GM20000 (cell line): ENCODE data around the gene AGAP3.

Experiments
- DNase-seq: peaks from one replicate; pipeline ENCODE4 v3.0.0; 2012; ENCODE audit warnings: low spot score
- CTCF ChIP-seq: IDR thresholded peaks from 2 replicates; pipeline ENCODE4 v1.5.1; 2012; ENCODE audit warnings: mild to moderate bottlenecking, control low read depth; ENCODE audit errors: extremely low read depth, missing control alignments

AGAP3 gene

GRCh38 chr7:151152643-151153513 is 66.6 kb downstream of the AGAP3 start:
- no peak for DNase-seq
- no peak for TF ChIP-seq CTCF

DNA sequence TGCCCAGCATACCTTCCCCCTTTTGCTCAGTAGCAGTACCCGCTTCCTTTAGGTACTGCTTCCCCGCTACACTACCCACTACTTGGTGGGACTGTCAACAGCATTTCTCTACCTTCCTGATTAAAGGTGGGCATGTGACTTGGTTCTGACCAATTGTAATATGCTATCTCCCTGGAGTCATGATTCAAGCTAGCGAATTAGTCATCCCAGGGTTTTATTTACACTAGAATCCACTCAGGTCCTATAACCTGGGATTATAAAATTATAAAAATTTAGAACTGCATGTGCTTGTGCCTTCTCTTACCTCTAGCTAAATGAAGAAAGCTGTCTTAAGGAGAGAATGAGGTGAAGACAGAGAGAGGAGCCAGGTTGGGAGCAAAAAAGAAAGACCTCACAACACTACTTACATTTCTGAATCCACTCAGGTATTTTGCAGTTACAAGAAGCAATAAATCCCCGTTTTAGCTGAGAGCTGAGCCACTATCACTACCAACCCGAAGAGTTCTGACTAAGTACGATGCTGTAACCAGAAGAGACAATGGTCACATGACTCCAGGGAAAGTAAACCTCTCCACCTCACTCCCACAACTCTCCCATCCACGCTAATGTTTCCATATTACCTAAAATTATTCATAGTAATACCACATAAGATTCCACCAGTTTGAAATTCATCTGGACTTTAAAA is 71.5 kb downstream of the AGAP3 start:
- no peak for TF ChIP-seq CTCF
- no peak for DNase-seq

DNA sequence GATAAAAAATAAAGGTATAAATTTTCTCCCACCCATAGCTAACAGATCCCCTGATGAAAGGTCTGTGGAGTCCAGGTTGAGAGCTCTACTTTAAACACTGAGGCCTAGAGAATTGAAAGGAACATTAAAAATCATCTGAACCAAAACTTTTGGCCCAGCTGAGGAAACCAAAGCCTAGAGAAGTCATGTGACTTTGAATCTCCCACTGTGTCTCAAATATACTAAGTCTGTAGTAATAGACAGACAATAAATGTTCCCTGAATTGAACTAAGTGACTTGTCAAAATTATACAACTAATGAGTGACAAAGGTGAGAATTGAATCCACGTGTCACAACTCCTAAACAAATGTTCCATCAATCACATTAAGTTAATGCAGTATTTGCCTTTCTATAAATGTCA is 75.5 kb downstream of the AGAP3 start:
- no peak for DNase-seq
- TF ChIP-seq CTCF = no peak

DNA sequence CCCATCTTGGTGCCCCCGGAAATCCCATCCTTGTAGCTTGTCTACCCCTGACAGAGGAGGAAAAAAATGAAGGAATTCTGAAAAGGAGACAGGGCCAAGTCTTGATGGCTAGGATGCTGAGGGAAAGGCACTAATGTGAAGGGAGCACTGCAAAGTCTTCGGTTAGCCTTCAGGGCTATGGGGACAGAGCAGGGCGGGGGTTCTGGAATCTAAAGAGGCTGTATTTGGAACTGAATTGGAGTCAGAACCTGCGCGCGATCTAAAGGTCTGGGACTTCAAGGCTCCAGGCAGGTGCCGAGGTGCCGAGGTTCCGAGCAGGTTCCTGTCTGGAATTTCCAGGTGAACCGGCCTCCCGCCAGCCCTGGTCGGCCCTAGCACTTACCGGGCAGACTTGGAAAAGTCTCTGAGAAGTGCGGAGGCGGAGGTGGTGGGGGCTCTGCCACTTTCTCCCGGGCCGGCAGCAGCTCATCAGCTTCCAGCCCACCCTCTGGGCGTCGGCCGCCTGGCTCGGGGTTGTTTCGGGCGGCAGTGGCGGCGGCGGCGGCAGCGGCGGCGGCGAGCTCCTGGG is 80.4 kb downstream of the AGAP3 start:
- DNase-seq = no peak
- TF ChIP-seq CTCF = no peak

DNA sequence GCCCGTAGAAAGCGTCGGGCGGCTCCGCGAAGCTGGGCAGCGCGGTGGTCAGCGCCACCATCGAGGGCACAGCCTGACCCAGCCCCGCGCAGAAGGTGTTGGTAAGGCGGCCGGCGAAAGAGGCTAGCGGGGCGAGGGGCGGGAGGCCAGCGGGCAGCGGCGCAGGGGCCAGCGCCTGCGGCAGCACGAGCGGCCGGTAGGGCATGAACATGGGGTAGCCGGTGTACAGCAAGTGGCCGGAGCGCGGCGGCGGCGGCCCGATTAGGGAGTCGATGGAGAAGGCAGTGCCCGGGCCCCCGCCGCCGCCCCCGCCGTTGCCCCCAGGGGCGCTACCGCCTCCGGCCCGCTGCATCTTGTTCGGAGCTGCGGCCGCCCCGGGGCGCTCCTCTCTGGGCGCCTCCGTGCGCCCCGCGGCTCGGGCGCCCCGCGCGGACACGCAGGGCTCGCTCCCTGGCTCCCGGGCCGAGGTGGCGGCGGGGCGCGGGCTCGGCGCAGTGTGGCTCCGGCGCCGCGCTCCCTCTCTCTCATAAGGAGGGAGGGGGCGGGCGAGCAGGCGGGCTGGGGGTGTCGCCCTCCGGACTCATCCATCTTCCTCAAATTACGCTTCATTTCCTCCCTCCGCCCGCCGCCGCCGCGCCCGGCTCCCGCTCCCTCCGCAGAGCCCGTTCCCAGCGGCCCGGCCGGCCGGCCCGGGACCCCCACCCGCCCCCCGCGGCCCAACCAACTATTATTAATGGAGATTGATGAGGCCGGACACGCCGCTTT is 81.1 kb downstream of the AGAP3 start, which contains the start of gene GBX1:
Gene GBX1, minus strand, starts transcription at position 498 of the 765 bp plus-strand sequence. Its CDS starts 146 bp downstream, at position 352.
- TF ChIP-seq CTCF = no peak
- DNase-seq = peak; percentile 56

DNA sequence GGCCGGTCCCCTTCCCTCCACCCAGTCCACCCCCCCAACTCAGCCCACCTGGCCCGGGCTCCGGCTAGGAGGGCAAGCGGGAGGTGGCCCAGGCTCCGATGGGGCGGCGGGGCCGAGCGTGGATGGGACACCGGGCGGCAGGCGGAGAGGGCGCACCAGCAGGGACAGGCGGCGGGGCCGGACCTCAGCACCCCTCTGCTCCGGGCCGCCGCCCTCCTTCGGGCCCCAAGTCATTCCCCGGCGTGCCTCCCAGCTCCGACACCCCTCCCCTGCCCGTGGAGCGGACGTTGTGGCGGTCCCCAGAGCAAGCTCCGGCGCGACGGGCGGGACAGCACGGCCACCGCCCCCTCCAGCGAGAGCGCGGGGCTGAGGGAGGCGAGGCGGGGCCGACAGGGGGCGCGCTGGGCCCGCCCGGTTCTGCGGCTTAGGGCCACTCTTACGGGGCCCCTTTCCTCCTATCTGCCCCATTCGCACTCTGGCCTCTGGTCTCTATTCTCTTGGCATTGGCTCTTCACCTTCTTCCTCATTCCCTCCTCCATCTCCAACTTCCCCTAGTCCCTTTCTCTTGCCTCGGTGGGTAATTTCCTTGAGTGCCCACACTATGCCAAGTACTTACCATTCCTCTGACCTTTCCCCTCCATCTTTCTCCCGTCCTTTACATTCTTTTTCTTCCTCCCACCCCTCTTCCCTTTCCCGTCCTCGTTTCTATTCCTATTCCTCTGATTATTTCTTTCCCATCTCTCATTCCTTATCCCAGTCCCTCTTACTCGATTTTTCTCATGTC is 81.9 kb downstream of the AGAP3 start:
- peak; percentile 88 for DNase-seq
- TF ChIP-seq CTCF = peak; percentile 84
